Naive B cell (primary cell): Measurements from ENCODE around the gene TAS2R16. TPM values are rescaled to one million over a fixed set of nuclear protein-coding genes. Genes with fewer than 3 reads are reported as not detected.

ENCODE experiments used
- ATAC-seq, 2 donors: fragments of 150-1000 bp; cut with Tn5 transposase; 2 replicates each; pipeline ENCODE4 v1.10.0; 2021; ENCODE audit warnings: low read depth in 2 of 2, mild to moderate bottlenecking in 2 of 2, moderate library complexity in 2 of 2
- DNase-seq: peaks from one replicate; pipeline ENCODE4 v3.0.0; 2022
- H3K27ac Mint-ChIP-seq, 6 donors: one replicate each; pipeline ENCODE4 v1.8.0; 2020 to 2022; ENCODE audit warnings: mild to moderate bottlenecking in 6 of 6, mixed read lengths in 6 of 6, moderate library complexity in 5 of 6, inconsistent platforms in 2 of 6
- H3K27me3 Mint-ChIP-seq, 3 donors: one replicate each; pipeline ENCODE4 v1.8.0; 2021 to 2022; ENCODE audit warnings: mixed read lengths in 3 of 3, mild to moderate bottlenecking in 1 of 3
- H3K36me3 Mint-ChIP-seq, 2 donors: one replicate each; pipeline ENCODE4 v1.8.0; 2020 to 2022; ENCODE audit warnings: mixed read lengths in 2 of 2, inconsistent platforms in 1 of 2, mild to moderate bottlenecking in 1 of 2
- H3K4me1 Mint-ChIP-seq, 3 donors: one replicate each; pipeline ENCODE4 v1.8.0; 2020 to 2022; ENCODE audit warnings: mixed read lengths in 3 of 3, inconsistent platforms in 1 of 3, mild to moderate bottlenecking in 1 of 3, moderate library complexity in 1 of 3
- H3K4me3 Mint-ChIP-seq, 8 donors: one replicate each; pipeline ENCODE4 v1.8.0; 2020 to 2022; ENCODE audit warnings: mild to moderate bottlenecking in 8 of 8, mixed read lengths in 8 of 8, moderate library complexity in 8 of 8, inconsistent platforms in 2 of 8
- H3K9me3 Mint-ChIP-seq, 7 donors: one replicate each; pipeline ENCODE4 v1.8.0; 2020 to 2022; ENCODE audit warnings: mixed read lengths in 7 of 7, mild to moderate bottlenecking in 5 of 7, inconsistent platforms in 2 of 7, moderate library complexity in 1 of 7
- polyA plus RNA-seq, 6 donors: library from polyadenylated mRNA; unstranded; fragments of 300-500 nt; fragmentation: Illumina TruSeq; gene quantifications; one replicate each; pipeline ENCODE4 v1.2.3, GENCODE V29; 2021; ENCODE audit warnings: low read depth in 6 of 6

The TAS2R16 gene, protein sequence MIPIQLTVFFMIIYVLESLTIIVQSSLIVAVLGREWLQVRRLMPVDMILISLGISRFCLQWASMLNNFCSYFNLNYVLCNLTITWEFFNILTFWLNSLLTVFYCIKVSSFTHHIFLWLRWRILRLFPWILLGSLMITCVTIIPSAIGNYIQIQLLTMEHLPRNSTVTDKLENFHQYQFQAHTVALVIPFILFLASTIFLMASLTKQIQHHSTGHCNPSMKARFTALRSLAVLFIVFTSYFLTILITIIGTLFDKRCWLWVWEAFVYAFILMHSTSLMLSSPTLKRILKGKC
- polyA plus RNA-seq = not detected

DNA sequence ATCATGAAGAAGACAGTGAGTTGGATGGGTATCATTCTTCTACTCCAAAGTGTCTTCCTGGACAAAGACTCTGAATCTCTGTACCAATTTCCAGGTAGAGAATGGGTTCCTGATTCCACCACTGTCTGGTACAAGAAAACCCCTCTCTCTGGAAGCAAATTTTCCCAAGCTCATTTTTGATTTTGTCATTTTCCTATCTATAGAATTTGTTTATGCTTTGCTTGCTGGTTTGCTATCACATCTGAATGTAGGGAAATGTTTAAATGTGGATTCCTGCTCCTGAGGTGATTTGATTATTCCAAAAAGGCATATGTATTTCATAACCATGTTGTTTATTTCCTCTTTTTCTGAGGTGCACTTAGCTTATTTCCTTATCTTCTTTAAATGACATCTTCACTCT, at the start of gene TAS2R16:
Gene TAS2R16 (minus strand): TSS at position 101 of the 400 bp plus-strand sequence. CDS start 66 bp downstream, at position 35.
- H3K4me1 Mint-ChIP-seq = no peaks in the 10 kb centered on the region
- H3K27me3 Mint-ChIP-seq = no peaks in the 10 kb centered on the region
- H3K36me3 Mint-ChIP-seq = no peaks in the 10 kb centered on the region
- no peak within 1 kb of the TSS for H3K4me3 Mint-ChIP-seq
- ATAC-seq (no peak), DNase-seq (no peak)
- peaks cover 0 to 11% (median 2%) of the 10 kb centered on the region in 7 donors for H3K9me3 Mint-ChIP-seq
- H3K27ac Mint-ChIP-seq = no peak within 1 kb of the TSS

- ATAC-seq = no peak
- no peak for DNase-seq
- H3K36me3 Mint-ChIP-seq = peaks cover 0 to 3% of the 10 kb centered on the region in 2 donors
Observed at GRCh38 chr7:123043642-123044041, 48.1 kb upstream of the TAS2R16 start.

GRCh38 chr7:123041101-123041500, 45.6 kb upstream of the TAS2R16 start:
- Mint-ChIP-seq H3K27ac (no peak overlapping the region), H3K4me3 (no peak overlapping the region), H3K27me3 (no peaks in the 10 kb centered on the region), H3K4me1 (no peaks in the 10 kb centered on the region), H3K36me3 (no peaks in the 10 kb centered on the region), H3K9me3 (peaks cover 0 to 11% (median 6%) of the 10 kb centered on the region in 7 donors)
- no peak for ATAC-seq
- DNase-seq = no peak

More at GRCh38 chr7:123043642-123044041, 48.1 kb upstream of the TAS2R16 start:
- Mint-ChIP-seq H3K27me3 (no peaks in the 10 kb centered on the region), H3K9me3 (peaks cover 8 to 22% (median 11%) of the 10 kb centered on the region in 7 donors), H3K4me1 (no peaks in the 10 kb centered on the region), H3K4me3 (no peak overlapping the region), H3K27ac (no peak overlapping the region)

GRCh38 chr7:123039269-123039668, 43.8 kb upstream of the TAS2R16 start:
- no peaks in the 10 kb centered on the region for H3K4me1 Mint-ChIP-seq
- no peaks in the 10 kb centered on the region for H3K36me3 Mint-ChIP-seq
- no peak overlapping the region for H3K4me3 Mint-ChIP-seq
- ATAC-seq (no peak), DNase-seq (no peak)
- H3K27me3 Mint-ChIP-seq = no peaks in the 10 kb centered on the region
- H3K27ac Mint-ChIP-seq = no peak overlapping the region
- H3K9me3 Mint-ChIP-seq = peaks cover 0 to 24% (median 5%) of the 10 kb centered on the region in 7 donors

GRCh38 chr7:123034106-123034505, 38.6 kb upstream of the TAS2R16 start:
- Mint-ChIP-seq H3K27ac (no peak overlapping the region), H3K4me3 (no peak overlapping the region), H3K36me3 (no peaks in the 10 kb centered on the region), H3K9me3 (peaks cover 3 to 24% (median 9%) of the 10 kb centered on the region in 7 donors), H3K4me1 (no peaks in the 10 kb centered on the region), H3K27me3 (no peaks in the 10 kb centered on the region)
- DNase-seq (no peak), ATAC-seq (no peak)

DNA sequence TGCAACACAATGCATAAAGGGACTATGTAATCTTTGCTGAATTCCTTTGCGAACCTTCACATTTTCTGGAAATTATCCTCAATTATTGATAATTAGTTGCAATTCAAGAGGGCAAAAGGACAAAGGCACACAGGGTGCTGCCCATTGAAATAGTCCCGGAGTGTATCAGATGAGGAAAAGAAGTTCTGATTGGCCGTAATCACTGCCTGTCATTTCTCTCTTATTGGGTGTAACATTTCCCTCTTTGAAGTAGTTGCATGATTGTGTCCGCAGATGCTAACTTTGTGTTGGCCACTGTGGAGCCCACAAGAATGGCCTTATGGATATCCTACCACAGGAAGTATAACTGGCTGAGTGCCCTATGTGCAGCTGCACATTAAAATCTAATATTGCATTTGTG, 35.1 kb upstream of the TAS2R16 start:
- Mint-ChIP-seq H3K27me3 (no peaks in the 10 kb centered on the region), H3K9me3 (peaks cover 3 to 19% (median 9%) of the 10 kb centered on the region in 7 donors), H3K27ac (no peak overlapping the region), H3K4me3 (no peak overlapping the region), H3K36me3 (no peaks in the 10 kb centered on the region), H3K4me1 (no peaks in the 10 kb centered on the region)
- no peak for ATAC-seq
- no peak for DNase-seq

- Mint-ChIP-seq H3K36me3 (no peaks in the 10 kb centered on the region), H3K4me1 (no peaks in the 10 kb centered on the region)
Observed at GRCh38 chr7:123028339-123028738, 32.8 kb upstream of the TAS2R16 start.

GRCh38 chr7:123026251-123026650, 30.8 kb upstream of the TAS2R16 start:
- Mint-ChIP-seq H3K4me1 (no peaks in the 10 kb centered on the region), H3K27me3 (no peaks in the 10 kb centered on the region), H3K27ac (no peak overlapping the region), H3K9me3 (peaks cover 3 to 12% (median 7%) of the 10 kb centered on the region in 7 donors), H3K4me3 (no peak overlapping the region), H3K36me3 (no peaks in the 10 kb centered on the region)
- ATAC-seq (no peak), DNase-seq (no peak)

More at GRCh38 chr7:123028339-123028738, 32.8 kb upstream of the TAS2R16 start:
- Mint-ChIP-seq H3K4me3 (no peak overlapping the region), H3K27me3 (no peaks in the 10 kb centered on the region), H3K27ac (no peak overlapping the region), H3K9me3 (peaks cover 0 to 15% (median 4%) of the 10 kb centered on the region in 7 donors)
- no peak for DNase-seq
- ATAC-seq = no peak

DNA sequence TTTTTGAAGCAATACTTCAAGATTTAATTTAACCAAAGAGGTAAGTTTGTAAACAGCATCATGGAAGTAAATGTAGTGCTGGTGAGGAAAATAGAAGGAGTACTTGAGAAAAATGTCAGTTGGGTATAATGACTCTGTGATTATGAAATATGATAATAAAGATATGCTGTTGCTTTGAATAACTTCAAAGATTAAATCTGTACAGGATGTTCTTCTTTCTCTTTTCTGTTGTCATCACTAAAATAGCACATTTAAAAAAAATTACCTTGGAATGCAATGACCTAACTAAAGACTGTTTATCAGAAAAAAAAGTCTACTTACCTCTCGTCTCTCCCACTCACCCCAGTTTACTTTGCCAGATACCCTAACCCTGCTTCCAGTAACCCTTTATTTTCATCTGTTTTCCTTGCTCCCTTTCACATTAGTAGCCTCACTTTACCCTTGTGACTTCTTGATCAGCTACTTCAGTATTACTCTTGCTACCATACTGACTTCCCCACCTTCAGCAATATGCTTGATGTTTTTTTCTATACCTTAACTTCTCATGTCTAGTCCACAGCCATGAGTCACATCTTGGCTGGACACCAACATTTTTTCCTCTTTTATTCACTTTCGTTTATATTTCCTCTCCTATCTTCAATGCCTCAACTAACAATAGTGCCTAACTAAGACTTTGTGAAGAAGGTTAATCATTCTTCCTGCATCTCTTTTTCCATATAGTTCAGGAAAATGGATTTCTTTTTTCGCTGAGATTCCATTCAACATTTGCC, 29.7 kb upstream of the TAS2R16 start:
- no peak for ATAC-seq
- H3K4me3 Mint-ChIP-seq = no peak overlapping the region
- H3K9me3 Mint-ChIP-seq = peaks cover 5 to 9% (median 7%) of the 10 kb centered on the region in 7 donors
- no peaks in the 10 kb centered on the region for H3K36me3 Mint-ChIP-seq
- no peak overlapping the region for H3K27ac Mint-ChIP-seq
- no peak for DNase-seq
- no peaks in the 10 kb centered on the region for H3K27me3 Mint-ChIP-seq
- no peaks in the 10 kb centered on the region for H3K4me1 Mint-ChIP-seq

DNA sequence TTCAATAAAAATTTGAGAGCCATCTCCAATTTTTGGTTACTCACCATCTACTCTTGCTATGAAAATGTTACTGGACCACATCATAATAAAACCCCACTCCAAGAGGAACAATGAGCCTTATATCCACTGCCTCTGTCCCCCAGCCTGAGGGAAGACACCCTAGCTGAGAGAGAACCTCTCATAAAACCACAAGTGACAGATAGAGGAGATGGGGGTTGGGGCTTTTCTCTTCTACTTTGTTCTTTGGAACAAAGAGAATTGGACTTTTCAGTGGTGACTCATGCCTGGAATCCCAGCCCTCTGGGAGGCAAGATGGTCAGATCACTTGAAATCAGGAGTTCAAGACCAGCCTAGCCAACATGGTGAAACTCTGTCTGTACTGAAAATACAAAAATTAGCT, 27.6 kb upstream of the TAS2R16 start:
- Mint-ChIP-seq H3K4me1 (no peaks in the 10 kb centered on the region), H3K4me3 (no peak overlapping the region), H3K9me3 (peaks cover 5 to 10% (median 9%) of the 10 kb centered on the region in 7 donors), H3K27ac (no peak overlapping the region), H3K27me3 (no peaks in the 10 kb centered on the region), H3K36me3 (no peaks in the 10 kb centered on the region)
- DNase-seq (no peak), ATAC-seq (no peak)

- Mint-ChIP-seq H3K4me3 (no peak overlapping the region), H3K4me1 (no peaks in the 10 kb centered on the region), H3K9me3 (peaks cover 5 to 10% (median 8%) of the 10 kb centered on the region in 7 donors), H3K36me3 (no peaks in the 10 kb centered on the region), H3K27me3 (no peaks in the 10 kb centered on the region), H3K27ac (no peak overlapping the region)
- DNase-seq (no peak), ATAC-seq (no peak)
Observed at GRCh38 chr7:123022576-123022975, 27.1 kb upstream of the TAS2R16 start.

DNA sequence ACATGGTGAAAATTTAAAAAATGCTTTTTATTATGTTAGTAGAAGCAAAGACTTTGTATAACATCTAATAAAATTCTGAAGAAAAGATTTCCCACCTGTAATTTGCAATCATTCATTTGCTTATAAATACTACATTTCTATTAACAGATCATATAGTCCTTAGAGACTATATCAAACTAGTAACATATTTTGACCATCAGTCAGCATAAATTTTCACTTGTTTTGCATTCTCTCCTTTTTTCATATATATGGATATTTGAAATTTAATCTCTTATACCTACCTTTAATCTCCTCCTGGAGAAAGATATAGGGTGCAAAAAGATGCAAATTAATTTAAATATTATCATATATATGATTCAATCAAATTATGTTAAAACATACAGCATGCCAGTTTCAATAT, 16.9 kb upstream of the TAS2R16 start:
- Mint-ChIP-seq H3K27me3 (no peaks in the 10 kb centered on the region), H3K36me3 (no peaks in the 10 kb centered on the region), H3K27ac (no peak overlapping the region), H3K9me3 (peaks cover 6 to 31% (median 11%) of the 10 kb centered on the region in 7 donors), H3K4me1 (no peaks in the 10 kb centered on the region), H3K4me3 (no peak overlapping the region)
- DNase-seq (no peak), ATAC-seq (no peak)

DNA sequence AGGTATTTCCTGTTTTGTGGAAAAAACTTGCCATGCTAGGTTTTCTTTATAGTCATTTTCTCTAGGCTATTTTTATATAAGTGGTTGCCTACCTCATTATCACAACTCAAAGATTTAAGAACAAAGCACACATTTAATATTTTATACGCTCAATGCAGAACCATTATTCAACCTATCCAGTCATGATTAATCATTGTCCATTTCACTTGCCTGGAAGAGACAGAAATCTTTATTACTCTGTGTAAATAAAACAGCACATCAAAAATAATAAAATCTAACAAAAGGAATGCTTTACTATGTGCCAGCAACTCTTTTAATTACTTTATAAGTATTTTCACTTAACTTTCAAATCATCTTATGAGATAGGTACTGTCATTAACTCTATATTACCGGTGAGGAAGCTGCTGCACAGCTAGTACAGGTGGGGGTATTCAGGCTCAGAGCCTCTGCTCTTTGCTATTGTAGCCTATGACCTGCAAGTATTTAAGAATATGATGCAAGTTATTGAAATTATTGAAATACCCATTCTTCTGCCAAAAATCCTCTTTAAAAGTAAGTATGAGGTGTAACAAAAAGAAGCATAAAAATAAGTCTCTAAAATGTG, 16.4 kb upstream of the TAS2R16 start:
- Mint-ChIP-seq H3K4me3 (no peak overlapping the region), H3K9me3 (peaks cover 6 to 31% (median 9%) of the 10 kb centered on the region in 7 donors), H3K4me1 (no peaks in the 10 kb centered on the region), H3K27me3 (no peaks in the 10 kb centered on the region), H3K27ac (no peak overlapping the region), H3K36me3 (no peaks in the 10 kb centered on the region)
- ATAC-seq = no peak
- DNase-seq = no peak
